Putamen (tissue), 1 donor: ENCODE measurements around the gene HOXA6.

ENCODE experiments used
- DNase-seq: peaks from one replicate; pipeline ENCODE4 v3.0.0-alpha.2; 2016; ENCODE audit warnings: low spot score

Gene HOXA6

GRCh38 chr7:27121684-27122076, 25.9 kb downstream of the HOXA6 start:
- no peak for DNase-seq

- no peak for DNase-seq
These were observed 28.1 kb downstream of the HOXA6 start for GRCh38 chr7:27119412-27119911.

- DNase-seq: no peak
These were observed 29.0 kb downstream of the HOXA6 start for GRCh38 chr7:27118580-27118979.

GRCh38 chr7:27117887-27118491, 29.6 kb downstream of the HOXA6 start:
- DNase-seq: no peak

- DNase-seq: no peak
These were observed 30.4 kb downstream of the HOXA6 start for GRCh38 chr7:27116962-27117886.

GRCh38 chr7:27116031-27116961, 31.3 kb downstream of the HOXA6 start:
- no peak for DNase-seq

GRCh38 chr7:27115221-27116026, 32.1 kb downstream of the HOXA6 start:
- no peak for DNase-seq

- no peak for DNase-seq
These were observed 32.7 kb downstream of the HOXA6 start for GRCh38 chr7:27114881-27115220.

GRCh38 chr7:27113991-27114769, 33.4 kb downstream of the HOXA6 start:
- no peak for DNase-seq

GRCh38 chr7:27112955-27113949, 34.3 kb downstream of the HOXA6 start:
- DNase-seq: no peak

GRCh38 chr7:27112361-27112760, 35.2 kb downstream of the HOXA6 start:
- no peak for DNase-seq

- no peak for DNase-seq
These were observed 35.8 kb downstream of the HOXA6 start for GRCh38 chr7:27111751-27112277.

- no peak for DNase-seq
These were observed 36.4 kb downstream of the HOXA6 start for GRCh38 chr7:27111042-27111750.

- DNase-seq: no peak
These were observed 37.2 kb downstream of the HOXA6 start for GRCh38 chr7:27110186-27111031.

GRCh38 chr7:27109466-27110185, 37.9 kb downstream of the HOXA6 start:
- no peak for DNase-seq

GRCh38 chr7:27108390-27109127, 39.0 kb downstream of the HOXA6 start:
- DNase-seq: no peak
